Vagina (tissue), 2 donors: ENCODE measurements around the gene QRICH1. TPM values are rescaled to one million over a fixed set of nuclear protein-coding genes. Genes with fewer than 3 reads are reported as not detected.

Source experiments
- DNase-seq, 2 donors: peaks; one replicate each; pipeline ENCODE4 v3.0.0-alpha.2; 2017; ENCODE audit errors: extremely low spot score in 2 of 2
- H3K27ac ChIP-seq: fragments of 200-600 bp; sonication (generic); one replicate; pipeline ENCODE4 v1.5.1; 2019
- H3K27me3 ChIP-seq: fragments of 200-600 bp; sonication (generic); one replicate; pipeline ENCODE4 v1.5.1; 2019
- H3K36me3 ChIP-seq, 2 donors: fragments of 200-600 bp; sonication (generic); one replicate each; pipeline ENCODE4 v1.5.1; 2017 to 2019
- H3K4me1 ChIP-seq: fragments of 200-600 bp; sonication (generic); one replicate; pipeline ENCODE4 v1.5.1; 2019
- H3K4me3 ChIP-seq, 2 donors: fragments of 200-600 bp; sonication (generic); 1 replicate in 1 of 2; 2 replicates in 1 of 2; pipeline ENCODE4 v1.5.1; 2016 to 2019
- H3K9me3 ChIP-seq: fragments of 200-600 bp; sonication (generic); one replicate; pipeline ENCODE4 v1.5.1; 2019
- CTCF ChIP-seq, 3 experiments: fragments of 450-650 bp in 2 of 3; fragments of 200-600 bp in 1 of 3; sonication (generic) in 1 of 3; IDR thresholded peaks; one replicate each; pipeline ENCODE4 v1.5.1; 2017 to 2019; ENCODE audit warnings: antibody characterized with exemption in 3 of 3, mild to moderate bottlenecking in 2 of 3, moderate library complexity in 2 of 3
- POLR2A ChIP-seq, 2 donors: fragments of 450-650 bp; IDR thresholded peaks; one replicate each; pipeline ENCODE4 v1.6.1; 2017; ENCODE audit warnings: antibody characterized with exemption in 2 of 2, mild to moderate bottlenecking in 2 of 2, moderate library complexity in 2 of 2
- POLR2AphosphoS5 ChIP-seq, 2 donors: sonication (generic); formaldehyde crosslinking; IDR thresholded peaks; one replicate each; pipeline ENCODE4 v1.9.0; 2017; ENCODE audit warnings: antibody characterized with exemption in 2 of 2, mild to moderate bottlenecking in 2 of 2, low read depth in 1 of 2; ENCODE audit not compliant: insufficient read depth in 1 of 2
- intact Hi-C: fragments of 100-400 bp; cut with DNase I; formaldehyde crosslinking; loops from one replicate; pipeline ENCODE4 v1.15.1; 2023
- total RNA-seq: library from RNA; depleted of rRNA; stranded (reverse); fragments of >200 nt; gene quantifications from one replicate; pipeline ENCODE4 v1.2.3, GENCODE V29; 2016

QRICH1 gene
- total RNA-seq, 1 donor from 2014 or later: 124 TPM

GRCh38 chr3:49122451-49122850, 28.6 kb upstream of the QRICH1 start:
- Histone ChIP-seq H3K27ac (no peak overlapping the region), H3K4me1 (peaks cover 24% of the 10 kb centered on the region), H3K36me3 (peaks cover 0 to 68% of the 10 kb centered on the region in 2 donors), H3K27me3 (no peaks in the 10 kb centered on the region), H3K9me3 (no peaks in the 10 kb centered on the region), H3K4me3 (no peak overlapping the region)
- TF ChIP-seq POLR2AphosphoS5 (IDR thresholded peaks at IDR 0.05; ENCODE audit: insufficient read depth in 1 of 2, low read depth in 1 of 2) (no peak), CTCF (IDR thresholded peaks at IDR 0.05) (no peak), POLR2A (IDR thresholded peaks at IDR 0.05) (no peak)
- DNase-seq: no peak
- intact Hi-C loops: no loop called here

- Histone ChIP-seq H3K27me3 (no peaks in the 10 kb centered on the region), H3K36me3 (peaks cover 1 to 73% of the 10 kb centered on the region in 2 donors), H3K27ac (no peak overlapping the region), H3K9me3 (no peaks in the 10 kb centered on the region), H3K4me1 (peaks cover 24% of the 10 kb centered on the region), H3K4me3 (no peak overlapping the region)
- intact Hi-C loops: no loop called here
- DNase-seq: no peak
- TF ChIP-seq POLR2AphosphoS5 (IDR thresholded peaks at IDR 0.05; ENCODE audit: insufficient read depth in 1 of 2, low read depth in 1 of 2): no peak
- TF ChIP-seq CTCF (IDR thresholded peaks at IDR 0.05): no peak
- no peak for TF ChIP-seq POLR2A (IDR thresholded peaks at IDR 0.05)
Measured at GRCh38 chr3:49122022-49122421, 28.2 kb upstream of the QRICH1 start.

- H3K27me3 ChIP-seq: no peaks in the 10 kb centered on the region
- peak overlapping the region; percentile 97 for H3K27ac ChIP-seq
- peaks cover 24% of the 10 kb centered on the region for H3K4me1 ChIP-seq
- H3K36me3 ChIP-seq: peaks cover 5 to 76% of the 10 kb centered on the region in 2 donors
- H3K4me3 ChIP-seq: peak overlapping the region; percentile 76 to 100
- intact Hi-C loops: no loop called here
- no peaks in the 10 kb centered on the region for H3K9me3 ChIP-seq
- TF ChIP-seq POLR2AphosphoS5 (IDR thresholded peaks at IDR 0.05; ENCODE audit: insufficient read depth in 1 of 2, low read depth in 1 of 2) (no peak), POLR2A (IDR thresholded peaks at IDR 0.05) (no peak), CTCF (IDR thresholded peaks at IDR 0.05) (no peak)
- no peak for DNase-seq
Measured at GRCh38 chr3:49121132-49121736, 27.4 kb upstream of the QRICH1 start.

GRCh38 chr3:49120438-49121131, 26.7 kb upstream of the QRICH1 start, which contains the start of gene USP19:
TSS of gene USP19 (minus strand) at chr3:49120823. CDS start at chr3:49119145, 1,678 bp downstream.
- H3K4me1 ChIP-seq: peaks cover 24% of the 10 kb centered on the region
- intact Hi-C loops: no loop called here
- DNase-seq: peak in 1 of 2 donors; percentile 95
- H3K27me3 ChIP-seq: no peaks in the 10 kb centered on the region
- no peaks in the 10 kb centered on the region for H3K9me3 ChIP-seq
- peak within 1 kb of the TSS; percentile 97 for H3K27ac ChIP-seq
- H3K4me3 ChIP-seq: peak within 1 kb of the TSS; percentile 76 to 100
- TF ChIP-seq POLR2AphosphoS5 (IDR thresholded peaks at IDR 0.05; ENCODE audit: insufficient read depth in 1 of 2, low read depth in 1 of 2): peak; percentile 87 to 95
- peak in 1 of 2 donors; percentile 48 for TF ChIP-seq POLR2A (IDR thresholded peaks at IDR 0.05)
- TF ChIP-seq CTCF (IDR thresholded peaks at IDR 0.05): peak in 1 of 3 experiments; percentile 2
- H3K36me3 ChIP-seq: peaks cover 5 to 76% of the 10 kb centered on the region in 2 donors

GRCh38 chr3:49120096-49120437, 26.2 kb upstream of the QRICH1 start:
- peaks cover 24% of the 10 kb centered on the region for H3K4me1 ChIP-seq
- intact Hi-C loops: no loop called here
- H3K9me3 ChIP-seq: no peaks in the 10 kb centered on the region
- H3K4me3 ChIP-seq: peak overlapping the region; percentile 76 to 100
- peaks cover 5 to 78% of the 10 kb centered on the region in 2 donors for H3K36me3 ChIP-seq
- TF ChIP-seq POLR2A (IDR thresholded peaks at IDR 0.05) (no peak), POLR2AphosphoS5 (IDR thresholded peaks at IDR 0.05; ENCODE audit: insufficient read depth in 1 of 2, low read depth in 1 of 2) (no peak), CTCF (IDR thresholded peaks at IDR 0.05) (no peak)
- H3K27me3 ChIP-seq: no peaks in the 10 kb centered on the region
- DNase-seq: no peak
- H3K27ac ChIP-seq: peak overlapping the region; percentile 97
